GM18907 (cell line): ENCODE results near the gene TOP2B.

Source experiments
- ATAC-seq: cut with Tn5 transposase; IDR thresholded peaks from one replicate; pipeline ENCODE4 v1.9.1; 2021; ENCODE audit warnings: mild to moderate bottlenecking, moderate library complexity; ENCODE audit not compliant: unreplicated experiment

Gene TOP2B

DNA sequence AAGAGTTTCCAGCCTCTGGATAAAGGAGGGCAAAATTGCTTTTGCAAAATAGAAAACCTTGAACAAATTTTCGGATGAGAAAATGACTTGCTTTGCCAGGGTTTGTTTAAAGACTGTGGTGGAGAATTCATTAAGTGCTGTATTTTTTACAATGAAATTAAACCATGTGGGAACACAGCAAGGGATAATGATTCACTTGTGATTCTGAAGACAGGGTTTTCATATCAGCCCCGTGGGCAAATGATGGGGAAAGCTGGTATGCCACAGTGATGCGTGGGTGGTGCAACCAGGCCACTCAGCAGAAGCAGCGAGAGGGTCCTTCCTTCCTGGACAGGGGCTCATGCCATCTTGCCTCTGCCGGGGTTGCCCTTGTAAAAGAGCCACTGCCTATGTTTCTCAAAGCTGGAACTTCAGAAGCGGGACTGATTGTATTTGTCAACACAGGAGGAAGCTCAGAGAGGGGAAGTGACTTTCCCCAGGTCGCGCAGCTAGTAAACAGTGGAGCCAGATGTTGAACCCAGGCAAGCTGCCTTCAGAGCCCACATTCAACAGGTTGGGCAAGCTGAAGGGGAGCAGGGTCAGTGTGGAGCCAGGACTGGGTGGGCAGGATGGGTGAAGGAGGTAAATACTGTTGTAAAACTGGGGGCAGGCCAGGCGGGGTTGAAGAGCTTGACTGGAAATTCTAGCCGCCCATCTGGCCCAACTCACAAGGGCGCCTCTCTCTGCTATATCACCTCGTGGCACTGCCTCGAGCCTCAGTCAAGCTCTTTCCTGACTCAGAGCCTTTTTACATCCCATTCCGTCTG, 79.1 kb downstream of the TOP2B start:
- no peak for ATAC-seq

DNA sequence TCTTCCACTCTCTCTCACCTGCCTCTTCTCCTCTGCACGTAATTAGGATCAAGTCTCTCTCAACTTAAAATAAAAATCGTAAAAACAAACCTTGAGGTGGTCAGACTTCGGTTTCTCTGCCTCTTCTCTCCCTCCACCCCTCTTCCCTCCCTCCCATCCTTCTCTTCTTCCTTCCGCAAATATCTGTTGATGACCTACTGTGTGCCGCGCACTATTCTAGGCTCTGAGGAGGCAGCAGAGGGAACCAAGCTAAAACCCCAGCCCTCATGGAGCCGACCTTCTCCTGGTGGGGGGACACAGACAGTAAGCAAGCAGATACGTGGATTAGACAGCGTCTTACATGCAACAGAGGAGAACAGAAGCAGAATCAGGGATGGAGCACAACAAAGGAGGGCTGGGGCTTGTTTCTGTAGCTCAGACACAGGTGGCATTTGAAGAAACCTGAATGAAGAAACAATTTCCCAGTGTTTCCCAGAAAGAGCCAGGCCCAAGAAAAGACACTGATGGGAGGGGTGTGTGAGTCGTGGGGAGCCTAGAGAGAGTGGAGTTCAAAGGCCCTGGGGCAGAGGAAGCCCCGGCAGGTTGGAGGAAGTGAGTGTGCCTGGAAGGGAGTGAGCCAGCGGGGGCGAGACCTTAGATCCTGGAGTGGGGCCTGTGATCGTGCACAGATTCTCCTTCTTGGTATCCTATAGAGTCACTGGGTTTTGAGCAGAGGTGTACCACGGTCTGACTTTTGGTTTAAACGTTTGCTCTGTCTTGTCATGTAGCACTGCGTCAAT, 80.5 kb downstream of the TOP2B start:
- ATAC-seq = no peak

- no peak for ATAC-seq
Observed at GRCh38 chr3:25583343-25583742, 81.4 kb downstream of the TOP2B start.

DNA sequence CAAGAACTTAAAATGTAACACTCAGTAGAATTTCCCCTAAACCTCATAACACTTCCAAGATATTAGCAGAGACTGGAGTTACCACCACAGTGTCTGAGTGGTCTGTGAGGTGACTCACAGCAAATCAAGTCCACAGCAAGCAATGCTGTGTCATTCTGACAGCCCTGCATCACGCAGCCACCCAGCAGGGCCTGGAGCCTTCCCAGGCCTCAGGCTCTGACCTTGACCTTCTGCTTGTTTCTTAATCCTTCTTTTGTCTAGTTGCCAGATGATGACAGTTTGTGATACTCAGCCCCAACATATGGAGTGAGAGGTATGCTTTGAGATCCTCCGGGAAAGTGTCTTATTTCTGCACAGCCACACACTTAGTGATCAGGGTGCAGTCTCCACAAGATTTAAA, 82.5 kb downstream of the TOP2B start:
- no peak for ATAC-seq

DNA sequence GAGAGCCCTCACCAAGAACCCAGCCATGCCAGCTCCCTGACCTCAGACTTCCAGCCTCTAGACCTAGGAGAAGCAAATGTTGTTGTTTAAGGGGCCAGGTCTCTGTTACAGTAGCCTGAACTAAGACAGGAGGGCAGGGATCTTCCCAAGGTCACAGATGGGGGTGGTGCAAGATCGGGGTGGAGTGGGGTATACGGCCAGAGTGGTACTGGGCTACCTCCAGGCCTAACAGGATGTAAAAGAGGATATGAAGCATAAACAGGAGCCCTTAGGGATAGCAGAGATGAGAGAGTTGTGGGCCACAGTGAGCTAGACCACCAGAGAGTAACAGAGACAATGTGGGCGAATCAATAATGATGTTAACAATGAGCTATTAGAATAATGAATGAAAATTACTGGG, 82.9 kb downstream of the TOP2B start:
- ATAC-seq = no peak

DNA sequence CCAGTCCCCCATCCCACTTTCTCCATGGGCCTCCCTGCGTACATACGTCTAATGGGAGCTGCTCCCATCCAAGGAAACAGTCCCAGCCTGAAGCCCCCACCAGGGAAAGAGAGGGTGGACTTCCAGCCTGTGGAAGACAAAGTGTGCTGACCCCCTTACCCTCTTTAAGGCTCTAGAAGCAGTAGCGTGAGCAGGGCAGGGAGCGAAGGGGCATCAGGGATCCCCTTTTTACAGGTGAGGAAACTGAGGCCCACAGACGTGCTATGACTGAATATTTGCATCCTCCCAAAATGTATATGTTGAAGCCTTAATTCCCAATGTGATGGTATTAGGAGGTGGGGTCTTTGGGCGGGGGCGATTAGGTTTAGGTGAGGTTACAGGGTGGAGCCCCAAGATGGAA, 83.4 kb downstream of the TOP2B start:
- ATAC-seq = no peak

GRCh38 chr3:25580534-25580933, 84.2 kb downstream of the TOP2B start:
- ATAC-seq = no peak

DNA sequence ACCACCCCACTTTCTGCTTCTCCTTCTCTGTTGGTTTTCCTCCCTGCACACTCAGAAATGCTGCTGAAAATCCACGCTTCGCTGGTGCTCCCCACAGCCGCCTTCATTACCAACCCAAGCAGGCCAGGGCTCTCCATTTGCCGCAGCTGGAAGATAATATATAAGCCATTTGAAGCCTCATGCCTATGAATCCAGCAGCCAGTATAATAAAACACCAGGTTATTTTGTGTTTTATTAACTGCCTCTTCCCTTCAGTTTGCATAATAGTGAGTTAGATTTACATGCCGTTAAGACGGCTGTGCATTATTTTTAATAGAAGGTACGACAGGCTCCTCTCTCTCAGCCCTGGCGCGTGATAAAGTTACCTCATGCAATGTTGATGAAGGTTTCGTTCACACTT, 86.6 kb downstream of the TOP2B start:
- no peak for ATAC-seq

GRCh38 chr3:25576831-25577454, 87.8 kb downstream of the TOP2B start:
- no peak for ATAC-seq

DNA sequence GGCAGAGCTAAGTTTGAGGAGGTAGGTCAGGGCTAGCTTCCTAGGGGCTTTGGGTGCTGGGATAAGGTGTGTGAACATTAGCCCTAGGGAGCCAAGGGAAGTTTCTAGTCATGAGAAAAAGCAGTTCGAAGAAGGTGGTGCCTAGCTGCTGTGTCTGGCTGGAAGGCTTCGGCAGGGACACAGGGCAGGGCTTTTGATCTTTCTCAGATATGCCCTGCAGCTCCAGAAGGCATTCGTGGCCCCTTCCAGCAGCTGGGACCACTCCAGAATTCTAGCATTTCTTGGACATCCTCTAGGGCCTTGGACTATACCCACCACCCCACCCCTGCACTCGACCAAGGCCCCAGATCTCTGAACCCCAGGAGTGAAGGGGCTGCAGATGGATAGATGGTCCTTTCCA, 88.6 kb downstream of the TOP2B start:
- no peak for ATAC-seq

- ATAC-seq = no peak
Observed at GRCh38 chr3:25575001-25575400, 89.7 kb downstream of the TOP2B start.

DNA sequence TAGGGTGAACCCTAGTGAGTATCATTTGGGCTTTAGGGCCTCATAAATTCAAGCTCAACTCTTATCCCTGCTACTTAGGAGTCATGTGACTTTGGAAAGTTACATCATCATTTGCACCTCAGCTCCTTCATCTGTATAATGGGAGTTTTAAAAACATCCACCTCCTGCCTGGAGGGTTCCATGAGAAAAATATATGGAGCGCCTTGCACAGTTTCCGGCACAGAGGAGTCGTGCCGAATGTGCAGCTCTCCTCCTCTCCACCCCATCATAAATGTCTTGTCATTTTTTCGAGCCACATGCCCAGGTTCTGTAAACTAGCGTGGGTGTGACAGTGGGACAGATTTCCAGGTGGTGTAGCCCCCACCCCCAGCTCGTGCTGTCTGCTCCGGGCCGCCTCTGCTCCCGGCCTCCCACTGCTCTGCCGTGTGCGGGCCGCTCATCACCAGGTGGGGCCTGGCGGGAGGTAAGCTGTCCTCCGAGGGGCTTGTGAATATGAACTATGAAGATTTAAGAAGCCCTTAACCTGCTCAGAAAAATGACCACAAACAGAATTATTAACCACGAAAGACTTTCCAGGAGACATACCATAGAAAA, 90.4 kb downstream of the TOP2B start:
- no peak for ATAC-seq

DNA sequence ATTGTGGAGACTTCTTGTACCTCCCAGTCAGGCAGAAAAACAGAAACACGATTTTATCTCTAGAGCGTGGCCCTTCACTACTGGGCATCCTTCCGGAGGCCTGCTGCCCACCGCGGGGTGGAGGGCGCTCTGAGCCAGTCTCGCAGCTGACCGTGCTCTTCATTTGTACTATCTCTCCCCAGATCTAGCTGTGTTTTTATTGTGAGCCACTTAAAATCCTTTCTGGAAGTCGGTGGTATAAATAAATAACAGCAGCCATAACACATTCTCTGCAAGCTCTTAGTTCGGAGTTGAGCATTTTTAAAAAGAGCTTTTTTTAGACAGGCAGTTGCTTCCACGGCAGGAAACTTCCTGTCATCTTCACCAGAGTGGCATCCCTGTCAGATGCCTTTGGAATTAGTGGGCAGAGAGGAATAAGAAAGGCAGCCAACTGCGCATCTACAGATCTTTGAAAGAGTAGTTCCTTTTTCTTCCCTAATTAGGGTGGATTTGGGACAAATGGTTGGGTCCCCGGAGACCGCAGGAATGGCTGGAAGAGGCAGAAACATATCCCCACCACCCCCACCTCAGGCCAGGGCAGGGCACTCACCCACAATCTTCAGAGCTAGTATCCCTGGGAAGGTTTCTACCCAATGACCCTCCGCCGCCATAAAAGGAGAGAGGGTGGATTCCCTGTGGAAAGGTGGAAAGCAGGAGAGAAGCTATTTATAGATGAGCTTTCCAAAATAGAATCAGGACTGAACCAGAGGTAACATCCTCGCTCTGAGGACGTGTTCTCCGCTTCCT, 91.1 kb downstream of the TOP2B start:
- no peak for ATAC-seq

GRCh38 chr3:25572919-25573385, 91.8 kb downstream of the TOP2B start:
- no peak for ATAC-seq

DNA sequence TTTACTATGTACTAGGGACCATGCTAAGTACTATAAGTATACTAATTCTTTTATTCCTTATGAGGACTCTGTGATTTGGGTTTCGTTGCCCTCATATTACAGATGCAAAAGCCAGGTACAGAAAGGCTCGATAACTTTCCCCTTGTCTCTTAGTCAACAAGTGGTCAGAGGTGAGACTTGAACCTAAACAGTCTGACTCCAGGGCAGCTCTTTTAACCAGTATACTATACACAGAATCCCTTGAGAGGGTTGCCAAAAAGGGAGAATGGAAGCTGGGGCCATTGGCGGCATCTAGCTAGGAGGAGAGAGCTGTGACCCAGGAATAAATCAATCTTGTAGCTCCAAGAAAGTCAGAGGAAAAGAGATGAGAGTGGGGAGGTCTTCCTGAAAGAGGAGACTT, 92.4 kb downstream of the TOP2B start:
- no peak for ATAC-seq

- no peak for ATAC-seq
Observed at GRCh38 chr3:25571285-25571684, 93.4 kb downstream of the TOP2B start.

DNA sequence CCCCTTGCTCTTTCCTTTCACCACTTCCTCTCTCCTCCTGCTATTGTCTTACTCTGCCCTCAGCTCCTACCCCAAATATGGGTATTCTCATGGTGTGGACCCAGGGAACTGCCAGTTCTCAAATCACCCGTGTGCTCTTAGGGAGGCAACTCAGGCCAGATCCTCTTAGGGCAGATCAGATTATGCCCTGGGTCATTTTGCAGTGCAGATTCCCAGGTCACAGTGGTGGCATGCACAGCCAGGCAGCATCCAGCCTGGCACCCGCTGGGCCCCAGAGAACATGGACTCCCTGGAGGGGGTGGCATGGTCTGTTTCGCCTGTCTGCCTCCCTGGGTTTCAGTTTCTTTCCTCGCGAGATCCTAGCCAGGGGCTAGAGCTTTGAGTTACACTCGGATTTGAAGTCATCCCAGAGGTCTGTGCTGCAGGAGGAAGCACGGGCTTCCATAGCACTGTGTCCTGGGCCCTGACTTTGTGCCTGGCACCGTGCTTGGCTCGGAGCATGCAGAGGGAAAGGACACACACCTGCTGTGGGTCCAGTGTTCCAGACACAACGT, 96.1 kb downstream of the TOP2B start:
- ATAC-seq = no peak

DNA sequence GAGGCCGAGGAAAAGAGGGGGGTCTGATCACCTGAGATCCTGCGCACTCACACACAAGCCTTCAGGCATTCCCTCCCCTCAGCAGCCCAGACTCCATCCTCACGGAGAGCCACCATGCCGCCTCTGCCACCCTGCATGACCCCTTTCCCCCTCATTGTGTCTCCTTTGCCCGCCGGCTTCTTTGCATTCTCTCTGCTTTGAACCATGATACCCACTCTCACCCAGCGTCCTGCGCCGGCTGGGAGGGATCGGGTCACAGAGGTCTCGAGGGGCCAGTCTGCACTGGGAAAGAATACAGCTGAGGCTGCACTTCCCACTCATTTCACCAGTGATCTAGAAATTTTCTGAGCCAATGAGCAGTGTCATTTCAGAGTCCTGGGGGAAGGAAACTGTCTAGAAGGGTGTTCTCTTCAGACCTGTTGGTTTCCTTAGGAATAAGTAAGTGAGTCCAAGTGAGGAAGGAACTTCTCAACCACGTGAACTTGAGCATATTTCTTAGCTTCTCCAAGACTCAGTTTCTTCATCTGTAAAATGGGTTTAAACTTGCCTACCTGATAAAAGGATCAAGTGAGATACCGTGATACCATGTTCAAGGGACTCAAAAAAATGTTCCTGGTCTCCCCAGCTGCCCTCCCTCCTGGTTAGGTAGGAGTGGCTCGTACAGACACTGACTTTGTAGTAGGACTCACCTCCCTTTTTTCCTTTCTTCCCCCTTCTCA, 96.7 kb downstream of the TOP2B start:
- ATAC-seq = no peak

- no peak for ATAC-seq
Observed at GRCh38 chr3:25567388-25567787, 97.3 kb downstream of the TOP2B start.
